K562 (cell line): ENCODE results near the gene CRYBA4. TPM values are rescaled to one million over a fixed set of nuclear protein-coding genes. Genes with fewer than 3 reads are reported as not detected.

Source experiments
- ATAC-seq: fragments of 200-7000 bp; cut with Tn5 transposase; 3 replicates; pipeline ENCODE4 v1.9.1; 2020; ENCODE audit warnings: moderate library complexity
- BruUV-seq: library from RNA; stranded (reverse); fragments of 400-500 nt; replicated peaks from 2 replicates; lab custom pipeline; 2021; lab: Mats Ljungman, UMichigan
- CTCF ChIA-PET: fragments of 300-600 bp; formaldehyde crosslinking; extraction: SDS; loops from one replicate; lab custom pipeline; 2021; ENCODE audit warnings: low intra/inter-chr PET ratio; lab: Yijun Ruan, JAX
- POLR2A ChIA-PET: fragments of 300-600, 350-650 bp; sonication (Branson Sonifier 250); formaldehyde crosslinking; extraction: SDS; loops from one replicate; lab custom pipeline; 2021; ENCODE audit warnings: antibody characterized with exemption, inconsistent platforms; lab: Yijun Ruan, JAX
- DNase-seq, 4 experiments: peaks; one replicate each; pipeline versions ENCODE4 v3.0.0 to v3.0.0-alpha.2; 2011 to 2018; ENCODE audit warnings: low spot score in 3 of 4, mixed read lengths in 3 of 4; ENCODE audit errors: extremely low read depth in 1 of 4
- FAIRE-seq: peaks from 2 replicates; lab custom pipeline; 2011; peaks lifted over from hg19 to GRCh38; lab: Jason Lieb, UNC
- H2AFZ ChIP-seq: 2 replicates; pipeline ENCODE4 v1.6.0; 2011; ENCODE audit warnings: low read depth, low read length, control low read depth, inconsistent platforms
- H3K27ac ChIP-seq: fragments of 200-600 bp; 3 replicates; pipeline ENCODE4 v1.8.0; 2011; ENCODE audit warnings: low read depth, mild to moderate bottlenecking, control low read depth, inconsistent platforms, low read length, moderate library complexity, mixed read lengths; ENCODE audit errors: extremely low read depth
- H3K27me3 ChIP-seq, 2 experiments: fragments of 300-600 bp in 1 of 2; 2 replicates in 1 of 2; 3 replicates in 1 of 2; pipeline versions ENCODE4 v1.6.0 to v1.8.0; 2011; ENCODE audit warnings: inconsistent platforms in 2 of 2, low read length in 2 of 2, mild to moderate bottlenecking in 1 of 2, mixed read lengths in 1 of 2, moderate library complexity in 1 of 2; ENCODE audit not compliant: control insufficient read depth in 2 of 2, insufficient read depth in 2 of 2
- H3K36me3 ChIP-seq: fragments of 300-600 bp; 3 replicates; pipeline ENCODE4 v1.8.0; 2011; ENCODE audit warnings: mild to moderate bottlenecking, low read length, inconsistent platforms; ENCODE audit not compliant: control insufficient read depth, insufficient read depth
- H3K4me1 ChIP-seq, 2 experiments: fragments of 200-600 bp in 1 of 2; replicated peaks in 1 of 2; 2 replicates in 1 of 2; 3 replicates in 1 of 2; pipeline versions ENCODE4 v1.5.1 to v1.8.0; 2011; ENCODE audit warnings: inconsistent platforms in 2 of 2, low read length in 2 of 2, mild to moderate bottlenecking in 1 of 2, mixed read lengths in 1 of 2, moderate library complexity in 1 of 2; ENCODE audit not compliant: control insufficient read depth in 2 of 2, insufficient read depth in 2 of 2
- H3K4me2 ChIP-seq: 2 replicates; pipeline ENCODE4 v1.6.1; 2011; ENCODE audit warnings: low read length, control low read depth, inconsistent platforms, mixed read lengths; ENCODE audit not compliant: insufficient read depth
- H3K4me3 ChIP-seq: fragments of 200-600 bp; sonication (generic), shearing (Covaris generic); 2 replicates; pipeline ENCODE4 v1.5.1; 2016; ENCODE audit warnings: control low read depth, inconsistent platforms
- H3K79me2 ChIP-seq: fragments of 200-600 bp; 3 replicates; pipeline ENCODE4 v1.8.0; 2011; ENCODE audit warnings: low read length, inconsistent platforms; ENCODE audit not compliant: control insufficient read depth, insufficient read depth
- H3K9ac ChIP-seq, 2 experiments: 2 replicates each; pipeline versions ENCODE4 v1.6.0 to v1.6.1; 2011; ENCODE audit warnings: low read depth in 2 of 2, low read length in 2 of 2, control low read depth in 1 of 2, inconsistent platforms in 1 of 2, mild to moderate bottlenecking in 1 of 2, mixed read lengths in 1 of 2; ENCODE audit not compliant: insufficient read depth in 1 of 2
- H3K9me1 ChIP-seq: one replicate; pipeline ENCODE4 v1.6.0; 2011; ENCODE audit warnings: inconsistent platforms, mild to moderate bottlenecking, low read length, moderate library complexity; ENCODE audit not compliant: control insufficient read depth, insufficient read depth
- H3K9me3 ChIP-seq: replicated peaks from 2 replicates; pipeline ENCODE4 v1.5.1; 2011; ENCODE audit warnings: low read depth, low read length, inconsistent platforms; ENCODE audit not compliant: control insufficient read depth, insufficient read depth
- H4K20me1 ChIP-seq: replicated peaks from 2 replicates; pipeline ENCODE4 v1.6.1; 2011; ENCODE audit warnings: low read length, inconsistent platforms, mixed read lengths; ENCODE audit not compliant: control insufficient read depth, insufficient read depth
- HMG20B ChIP-seq: fragments of 250-450 bp; sonication (Bioruptor Pico); IDR thresholded peaks from 2 replicates; pipeline ENCODE4 v1.5.0; 2021; ENCODE audit warnings: mild to moderate bottlenecking
- MIER1 ChIP-seq: fragments of 450-650 bp; IDR thresholded peaks from 2 replicates; pipeline ENCODE4 v1.6.1; 2016; ENCODE audit warnings: antibody characterized with exemption, mild to moderate bottlenecking, low read depth
- MTF1 ChIP-seq: fragments of 250-450 bp; sonication (Bioruptor Pico); IDR thresholded peaks from 2 replicates; pipeline ENCODE4 v1.9.0; 2021; ENCODE audit warnings: moderate library complexity, mild to moderate bottlenecking, inconsistent platforms, borderline replicate concordance
- MYBL2 ChIP-seq, 2 experiments: fragments of 450-650 bp in 1 of 2; sonication (generic) in 1 of 2; formaldehyde crosslinking in 1 of 2; IDR thresholded peaks; 2 replicates each; pipeline versions ENCODE4 v1.6.1 to v1.8.1; 2017 to 2022; ENCODE audit warnings: borderline replicate concordance in 1 of 2, inconsistent platforms in 1 of 2, low read depth in 1 of 2, mild to moderate bottlenecking in 1 of 2, missing genetic modification reagents in 1 of 2, moderate library complexity in 1 of 2
- SPI1 ChIP-seq: IDR thresholded peaks from 2 replicates; pipeline ENCODE4 v1.6.1; 2011; ENCODE audit warnings: low read depth, low read length, control low read depth, borderline replicate concordance
- THRAP3 ChIP-seq: fragments of 450-650 bp; IDR thresholded peaks from 2 replicates; pipeline ENCODE4 v1.6.1; 2016; ENCODE audit warnings: mild to moderate bottlenecking, inconsistent platforms, borderline replicate concordance
- ZSCAN32 ChIP-seq: fragments of 450-650 bp; formaldehyde crosslinking; IDR thresholded peaks from 2 replicates; pipeline ENCODE4 v1.4.0; 2020; ENCODE audit warnings: mild to moderate bottlenecking, moderate library complexity
- WGBS: fragments of 100-300 bp; shearing (Covaris generic); methylation state at CpG from one replicate; pipeline ENCODE4 v1.1.6; 2016; ENCODE audit warnings: low coverage, mixed read lengths; ENCODE audit not compliant: insufficient coverage; ENCODE audit errors: missing lambda C conversion rate; 5-methylcytosine and 5-hydroxymethylcytosine counted together
- in situ Hi-C: fragments of 300-500 bp; cut with MboI; formaldehyde crosslinking; loops from 4 replicates; pipeline ENCODE4 v1.15.0; 2018; ENCODE audit warnings: inconsistent platforms, mixed read lengths
- intact Hi-C: fragments of 100-400 bp; cut with micrococcal nuclease; formaldehyde crosslinking; loops from 2 replicates; pipeline ENCODE4 v1.14.2; 2022
- polyA plus RNA-seq, 8 experiments: library from polyadenylated mRNA; depleted of rRNA in 4 of 8; stranded (reverse) in 5 of 8; unstranded in 3 of 8; fragments of >200 nt; fragmentation: Nextera tagmentation in 2 of 8; fragmentation: Illumina TruSeq in 1 of 8; extraction: Ambion mirVana in 2 of 8; extraction: Trizol in 1 of 8; gene quantifications; 2 replicates each; pipeline versions ENCODE4 v1.2.1 to v1.2.3, GENCODE V29; 2011 to 2014; ENCODE audit warnings: inconsistent platforms in 1 of 8, missing spikeins in 1 of 8
- total RNA-seq, 7 experiments: library from RNA; depleted of rRNA in 6 of 7; stranded (reverse); fragments of >200 nt in 6 of 7; fragmentation: Illumina TruSeq in 2 of 7; extraction: Trizol in 2 of 7; gene quantifications; 2 replicates each; pipeline versions ENCODE4 v1.2.1 to v1.2.3, GENCODE V29; 2011 to 2021; ENCODE audit warnings: low replicate concordance in 1 of 7
- TF ChIP-seq, protein P1 (sequence below): sonication (generic); formaldehyde crosslinking; IDR thresholded peaks from 2 replicates; pipeline ENCODE4 v1.8.1; 2023; ENCODE audit warnings: mild to moderate bottlenecking, missing genetic modification reagents

Gene CRYBA4
- total and polyA plus RNA-seq, 9 of the 15 experiments (the other 6 are each of a cell fraction or from before 2014, with no cell fraction given), result 0.59 to 3.3 (median 1.6) TPM

DNA sequence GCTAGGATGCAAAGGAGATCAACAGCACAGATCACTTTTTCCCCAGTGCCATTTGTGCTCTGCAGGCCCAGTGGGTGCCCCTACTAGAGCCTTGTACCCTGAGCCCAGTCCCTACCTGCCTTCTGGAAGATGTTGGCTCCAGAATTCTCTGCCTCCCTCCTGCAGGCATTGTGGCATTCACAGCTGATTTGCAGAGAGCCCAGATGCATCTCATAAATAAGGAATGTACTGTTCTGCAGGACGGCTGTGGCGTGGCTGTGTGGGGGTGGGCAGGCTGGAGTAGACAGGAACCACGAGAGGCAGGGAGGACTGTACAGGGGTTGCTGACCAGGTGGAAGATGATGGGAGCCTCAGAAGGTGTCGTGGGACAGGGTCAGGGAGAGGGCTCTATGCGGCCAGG is 24.4 kb downstream of the CRYBA4 start:
- H3K36me3 ChIP-seq, result no peaks in the 10 kb centered on the region
- BruUV-seq, result no TSS peak
- CTCF ChIA-PET, result no interaction called here
- no peak for DNase-seq
- no peak for TF ChIP-seq HMG20B (CRISPR knock-in tag)
- TF ChIP-seq MIER1, result no peak
- TF ChIP-seq THRAP3, result no peak
- TF ChIP-seq SPI1, result no peak
- no peak for TF ChIP-seq ZSCAN32 (CRISPR knock-in tag)
- no peak for TF ChIP-seq MTF1 (CRISPR knock-in tag)
- TF ChIP-seq, all 486 proteins: peak for 0
- Histone ChIP-seq H3K9me3 (no peaks in the 10 kb centered on the region), H3K9ac (no peak overlapping the region), H4K20me1 (no peaks in the 10 kb centered on the region), H2AFZ (no peak overlapping the region), H3K4me1 (peaks cover 27 to 38% of the 10 kb centered on the region in 2 experiments; a peak in 4 of 5 replicates), H3K4me2 (peak overlapping the region; percentile 57; the same call in 1 of the 2 replicates), H3K4me3 (no peak overlapping the region), H3K27ac (no peak overlapping the region), H3K9me1 (no peaks in the 10 kb centered on the region), H3K79me2 (peaks cover 26% of the 10 kb centered on the region), H3K27me3 (no peaks in the 10 kb centered on the region)
- intact Hi-C loops (no loop called here), in situ Hi-C loops (no loop called here)
- WGBS, result 23% methylated on average over 5 of the region's 5 CpGs
- ATAC-seq (no peak), FAIRE-seq (no peak)
- POLR2A ChIA-PET, result no interaction called here

DNA sequence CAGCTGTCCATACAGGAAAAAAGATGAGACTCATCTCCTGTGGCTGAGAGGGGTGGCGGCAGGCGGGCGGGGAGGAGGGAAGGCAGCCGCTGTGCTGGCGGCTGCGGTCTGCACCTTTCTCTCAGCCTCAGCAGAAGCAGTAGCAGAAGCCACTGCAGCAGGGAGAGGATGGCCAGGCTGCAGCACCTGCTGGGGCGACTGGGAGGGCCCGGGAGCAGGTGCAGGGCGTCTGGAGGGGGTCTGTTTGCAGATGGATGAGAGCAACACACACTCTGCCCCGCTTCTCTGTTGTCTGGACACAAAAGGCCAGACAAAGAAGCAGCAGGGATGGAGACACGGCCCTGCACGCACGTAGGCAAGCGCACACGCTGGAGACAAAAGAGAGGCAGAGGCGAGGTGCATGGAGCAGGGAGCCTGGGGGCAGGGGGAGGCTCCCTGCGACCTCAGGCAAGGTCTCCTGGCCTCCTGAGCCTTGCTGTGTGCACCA is 26.3 kb downstream of the CRYBA4 start:
- Histone ChIP-seq H3K9ac (no peak overlapping the region), H3K4me1 (peaks cover 15 to 26% of the 10 kb centered on the region in 2 experiments; a peak in 4 of 5 replicates), H3K79me2 (peaks cover 19% of the 10 kb centered on the region), H3K4me3 (no peak overlapping the region), H3K27me3 (no peaks in the 10 kb centered on the region)
- CTCF ChIA-PET, result no interaction called here
- BruUV-seq, result no TSS peak
- DNase-seq, result no peak
- TF ChIP-seq, protein P1, sequence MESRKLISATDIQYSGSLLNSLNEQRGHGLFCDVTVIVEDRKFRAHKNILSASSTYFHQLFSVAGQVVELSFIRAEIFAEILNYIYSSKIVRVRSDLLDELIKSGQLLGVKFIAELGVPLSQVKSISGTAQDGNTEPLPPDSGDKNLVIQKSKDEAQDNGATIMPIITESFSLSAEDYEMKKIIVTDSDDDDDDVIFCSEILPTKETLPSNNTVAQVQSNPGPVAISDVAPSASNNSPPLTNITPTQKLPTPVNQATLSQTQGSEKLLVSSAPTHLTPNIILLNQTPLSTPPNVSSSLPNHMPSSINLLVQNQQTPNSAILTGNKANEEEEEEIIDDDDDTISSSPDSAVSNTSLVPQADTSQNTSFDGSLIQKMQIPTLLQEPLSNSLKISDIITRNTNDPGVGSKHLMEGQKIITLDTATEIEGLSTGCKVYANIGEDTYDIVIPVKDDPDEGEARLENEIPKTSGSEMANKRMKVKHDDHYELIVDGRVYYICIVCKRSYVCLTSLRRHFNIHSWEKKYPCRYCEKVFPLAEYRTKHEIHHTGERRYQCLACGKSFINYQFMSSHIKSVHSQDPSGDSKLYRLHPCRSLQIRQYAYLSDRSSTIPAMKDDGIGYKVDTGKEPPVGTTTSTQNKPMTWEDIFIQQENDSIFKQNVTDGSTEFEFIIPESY (CRISPR knock-in tag), result peak; percentile 56; the same call in 1 of the 2 replicates
- TF ChIP-seq MYBL2 (IDR thresholded peaks at IDR 0.05; ENCODE audit: low read depth), result no peak
- TF ChIP-seq MYBL2 (CRISPR knock-in tag; IDR thresholded peaks at IDR 0.05; ENCODE audit: borderline replicate concordance), result no peak
- TF ChIP-seq, all 486 proteins: peak for 1
- H3K27ac ChIP-seq, result no peak overlapping the region
- POLR2A ChIA-PET, result interaction anchor here (0.6 kb wide), 1 partner anchor 237 kb away, joined by 3 read pairs; no protein-coding TSS in a partner anchor
- no peak overlapping the region for H3K4me2 ChIP-seq
- intact Hi-C loops, result no loop called here
- FAIRE-seq (no peak), ATAC-seq (no peak)
- WGBS, result 11% methylated on average over 3 of the region's 17 CpGs
- no peaks in the 10 kb centered on the region for H3K9me1 ChIP-seq
- no peaks in the 10 kb centered on the region for H3K9me3 ChIP-seq
- no peaks in the 10 kb centered on the region for H4K20me1 ChIP-seq
- no peaks in the 10 kb centered on the region for H3K36me3 ChIP-seq
- H2AFZ ChIP-seq, result no peak overlapping the region
- in situ Hi-C loops, result no loop called here
